C1 segment of cervical spinal cord (tissue), 14 donors: ENCODE measurements around the gene VWDE.

Source experiments
- DNase-seq, 14 donors: peaks; one replicate each; lab custom pipeline; 2025; lab: John Stamatoyannopoulos, UW

VWDE gene

DNA sequence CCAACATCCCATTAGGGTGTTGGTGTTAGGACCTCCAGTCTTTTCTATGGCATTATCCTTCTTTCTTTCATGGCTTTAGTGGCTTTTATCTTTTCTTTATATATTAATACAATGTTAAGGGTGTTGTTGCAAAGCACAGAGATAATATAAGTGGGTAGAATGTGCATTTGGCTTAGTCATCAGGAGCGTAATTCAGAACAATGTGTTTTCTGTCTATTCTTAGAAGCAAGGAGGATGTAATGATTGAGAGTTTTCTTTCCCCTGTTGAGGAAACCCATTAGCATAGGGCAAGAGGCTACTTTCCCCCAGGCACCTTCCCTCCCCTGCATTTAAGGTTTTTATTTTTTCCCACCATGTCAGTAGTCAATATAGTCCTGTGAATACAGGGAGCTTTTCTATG lies 112.9 kb downstream of the VWDE start:
- DNase-seq, result no peak

DNA sequence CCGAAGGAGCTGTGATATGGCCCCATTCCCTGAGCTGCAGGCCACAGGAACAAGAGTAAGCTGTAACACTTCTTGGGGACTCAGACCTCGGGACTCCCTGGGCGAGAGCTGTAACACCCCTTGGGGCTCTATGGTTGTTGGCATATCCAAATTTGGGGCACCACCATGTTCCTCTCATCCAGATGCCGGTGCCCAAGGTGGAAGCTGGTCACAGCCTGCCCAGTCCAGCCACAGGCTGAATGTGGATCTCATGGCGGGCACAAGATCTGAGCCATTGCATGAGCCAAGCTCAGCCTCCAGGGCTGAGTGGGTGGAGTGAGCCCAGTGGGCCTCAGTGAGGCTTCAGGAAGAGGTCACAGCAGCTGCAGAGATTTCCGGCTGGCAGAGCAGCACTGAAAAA lies 113.7 kb downstream of the VWDE start:
- no peak for DNase-seq

DNA sequence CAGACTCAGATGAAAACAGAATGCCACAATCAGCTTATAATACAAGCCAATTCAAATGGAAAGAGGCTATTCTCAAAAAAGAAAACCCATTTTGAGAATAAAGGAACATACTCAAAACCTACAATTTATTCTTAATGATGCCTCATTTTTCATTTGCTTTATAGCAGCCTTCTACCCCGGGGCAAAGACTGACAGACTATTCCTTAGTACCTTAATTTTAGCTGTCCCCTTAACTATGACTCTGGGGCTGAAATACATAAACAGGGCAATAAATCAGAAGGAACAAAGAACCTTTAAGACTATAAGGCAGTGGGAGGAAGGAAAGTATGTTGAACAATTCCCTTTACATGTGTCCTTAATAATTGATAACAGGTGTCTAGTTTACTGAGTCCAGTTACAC lies 115.8 kb downstream of the VWDE start:
- DNase-seq, result no peak

DNA sequence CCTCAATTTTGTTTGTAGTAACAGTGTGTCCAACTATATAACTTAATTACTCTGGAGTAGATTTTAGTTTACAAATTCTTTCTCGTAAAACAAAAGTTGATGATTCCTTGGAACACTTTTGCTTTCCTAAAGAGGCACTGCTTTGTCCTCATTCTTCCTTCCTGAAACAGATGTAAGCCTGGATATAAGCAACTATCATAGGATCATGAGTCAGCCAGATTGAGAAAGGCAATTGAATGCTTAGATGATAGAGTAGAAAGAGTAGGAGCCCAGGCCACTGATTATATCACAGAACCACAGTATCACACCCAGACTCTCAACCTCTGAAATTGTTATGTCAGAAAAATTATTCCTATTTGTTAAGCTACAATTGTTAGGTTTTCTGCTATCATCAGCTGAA lies 122.6 kb downstream of the VWDE start:
- no peak for DNase-seq
